NCI-H748 treated with DMSO at 0.1 percent for 48 hours (cell line): ENCODE measurements around the gene YPEL5.

Experiments
- DNase-seq: peaks from one replicate; lab custom pipeline; 2025; lab: John Stamatoyannopoulos, UW

The YPEL5 gene

DNA sequence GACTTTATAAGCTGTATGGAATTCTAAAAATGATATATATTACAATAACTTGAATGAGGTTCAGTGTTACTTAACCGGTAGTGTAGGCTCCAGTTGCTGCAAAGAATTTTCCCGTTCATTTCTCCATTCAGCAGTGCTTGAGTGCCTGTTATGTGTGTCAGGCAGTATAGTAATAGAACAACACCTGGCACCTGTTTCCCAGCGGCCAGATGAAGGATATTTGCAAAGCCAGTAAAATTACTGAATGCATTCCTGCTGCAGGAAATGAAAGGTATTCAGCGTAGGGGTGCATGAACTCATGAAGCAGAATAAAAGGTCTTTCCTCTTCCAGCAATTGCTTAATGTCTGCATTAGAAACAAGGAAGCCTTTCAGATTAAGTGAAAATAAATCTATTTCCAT lies 18.8 kb downstream of the YPEL5 start:
- DNase-seq: no peak

DNA sequence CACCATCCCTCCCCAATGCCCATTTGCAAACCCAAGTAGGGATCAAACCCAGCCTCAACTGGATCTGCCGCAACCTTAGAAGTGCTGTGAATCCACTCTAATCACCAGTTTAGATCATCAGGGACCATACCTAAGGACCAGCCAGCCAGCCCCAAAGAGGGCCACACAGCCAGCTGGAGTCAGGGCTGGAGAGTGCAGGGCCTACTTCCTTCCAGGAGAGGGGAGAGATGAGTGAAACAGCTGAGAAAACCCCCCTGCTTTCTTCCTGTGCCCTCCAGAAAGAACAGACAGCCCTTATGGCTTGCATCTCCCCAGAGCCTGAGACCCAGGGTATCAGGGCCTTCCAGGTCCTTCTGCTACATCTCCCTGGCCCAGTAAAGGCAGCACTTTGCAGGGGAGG lies 25.8 kb downstream of the YPEL5 start:
- DNase-seq: no peak

GRCh38 chr2:30177440-30177839 lies 30.6 kb downstream of the YPEL5 start:
- no peak for DNase-seq

DNA sequence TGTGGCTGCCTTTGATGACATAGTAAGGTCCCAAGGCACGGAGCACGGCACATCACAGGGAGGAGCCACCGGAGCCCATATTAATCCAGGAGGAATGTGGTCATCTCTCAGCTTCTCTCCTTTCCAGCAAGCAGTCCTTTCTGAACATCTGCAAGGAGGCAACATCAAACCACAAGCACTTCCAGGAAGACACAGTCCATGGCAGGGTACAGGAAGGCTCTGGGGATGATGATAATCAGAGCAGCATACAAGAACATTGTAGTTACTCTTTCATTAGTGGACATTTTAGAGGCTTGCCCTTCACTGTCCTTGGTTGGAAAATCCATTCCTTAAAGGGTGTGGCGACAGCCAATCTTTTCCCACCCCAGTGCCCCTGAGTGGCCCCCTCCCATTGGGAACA lies 31.1 kb downstream of the YPEL5 start:
- no peak for DNase-seq

DNA sequence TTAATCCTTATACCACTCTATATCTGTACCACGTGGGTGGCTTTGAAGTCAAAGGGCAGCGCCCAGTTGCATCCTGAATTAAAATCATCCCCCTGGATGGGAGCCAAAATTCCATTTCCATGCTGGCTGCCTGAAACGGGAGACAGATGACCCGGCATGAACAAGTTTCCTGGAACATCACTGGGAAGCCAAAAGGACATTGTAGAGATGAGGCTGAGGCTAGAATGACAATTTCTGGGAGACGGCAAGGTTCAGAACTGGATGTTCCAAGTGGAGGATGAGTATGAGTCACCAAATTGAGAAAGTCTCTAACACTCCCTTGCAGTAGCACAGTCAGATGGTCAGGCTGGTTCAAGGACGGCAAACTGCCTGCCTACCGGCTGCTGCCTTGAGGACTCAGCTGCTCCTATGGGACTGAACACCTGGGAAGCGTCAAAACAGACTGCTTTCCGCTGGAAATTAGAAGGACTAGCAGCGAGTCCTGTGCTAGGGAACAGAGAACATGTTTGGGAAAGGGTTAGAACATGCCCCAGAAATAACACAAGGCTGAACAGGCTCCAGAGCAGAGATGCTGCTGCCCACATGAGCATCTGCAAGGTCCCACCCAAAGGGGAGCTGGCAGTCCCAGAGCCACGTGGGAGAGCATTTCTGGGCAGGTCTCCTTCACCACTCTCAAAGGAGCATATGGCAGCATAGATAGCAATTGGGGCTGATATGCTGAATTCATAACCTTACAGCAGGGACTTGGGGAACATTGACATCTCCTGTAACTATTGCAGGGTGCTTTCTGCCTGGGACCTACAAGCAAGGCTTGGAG lies 32.0 kb downstream of the YPEL5 start:
- DNase-seq: no peak

DNA sequence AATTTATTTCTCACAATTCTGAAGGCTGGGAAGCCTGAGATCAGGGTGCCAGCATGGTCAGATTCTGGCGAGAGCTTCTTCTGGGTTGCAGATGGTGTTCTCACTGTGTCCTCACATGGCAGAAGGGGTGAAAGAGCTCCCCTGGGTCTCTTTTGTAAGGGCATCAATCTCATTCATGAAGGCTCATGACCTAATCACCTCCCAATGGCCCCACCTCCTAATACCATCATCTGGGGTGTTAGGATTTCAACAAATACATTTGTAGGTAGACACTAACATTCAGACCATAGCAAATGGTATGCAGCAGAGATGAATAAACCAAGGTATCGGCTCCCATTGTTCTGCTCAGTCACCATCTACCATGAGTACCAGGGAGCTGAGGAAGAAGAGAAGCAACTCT lies 32.7 kb downstream of the YPEL5 start:
- DNase-seq: no peak

- no peak for DNase-seq
These were observed 33.4 kb downstream of the YPEL5 start for GRCh38 chr2:30180226-30180625.

DNA sequence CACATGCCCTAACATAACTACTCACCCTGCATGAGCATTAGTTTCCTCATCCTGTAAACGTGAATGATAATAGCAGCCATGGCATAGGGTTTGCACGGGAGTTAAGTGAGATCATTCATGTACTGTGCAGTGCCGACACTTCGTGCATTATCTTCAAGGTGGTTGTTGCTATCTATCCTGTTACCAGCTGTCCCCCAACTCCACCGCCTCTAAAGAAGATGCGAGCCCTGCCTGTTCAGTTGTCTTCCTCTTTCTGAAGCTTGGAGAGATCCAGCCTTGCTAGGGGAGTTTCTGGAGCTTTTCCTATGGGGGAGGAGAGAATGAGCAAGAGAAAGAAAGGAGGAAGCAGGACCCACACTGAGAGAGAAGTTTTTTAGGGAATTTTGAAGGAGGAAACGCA lies 34.4 kb downstream of the YPEL5 start:
- no peak for DNase-seq

GRCh38 chr2:30184035-30184434 lies 37.2 kb downstream of the YPEL5 start:
- DNase-seq: no peak

DNA sequence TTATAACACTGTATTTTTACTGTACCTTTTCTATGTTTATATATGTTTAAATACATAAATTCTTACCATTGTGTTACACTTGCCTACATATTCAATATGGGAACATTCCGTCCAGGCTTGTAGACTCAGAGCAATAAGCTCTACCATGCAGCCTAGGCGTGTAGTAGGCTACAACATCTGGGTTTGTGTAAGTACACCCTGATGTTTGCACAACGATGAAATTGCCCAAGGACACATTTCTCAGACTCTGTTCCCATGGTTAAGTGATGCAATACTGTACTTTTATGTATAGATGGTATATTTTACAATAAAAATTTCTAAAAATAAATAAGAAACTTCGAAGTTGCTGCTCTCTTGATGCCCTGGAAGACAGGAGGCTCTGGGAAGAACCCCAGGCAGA lies 38.4 kb downstream of the YPEL5 start:
- no peak for DNase-seq

- peak; percentile 6 for DNase-seq
These were observed 41.5 kb downstream of the YPEL5 start for GRCh38 chr2:30188292-30188691.

- no peak for DNase-seq
These were observed 43.8 kb downstream of the YPEL5 start for GRCh38 chr2:30190637-30191036.

DNA sequence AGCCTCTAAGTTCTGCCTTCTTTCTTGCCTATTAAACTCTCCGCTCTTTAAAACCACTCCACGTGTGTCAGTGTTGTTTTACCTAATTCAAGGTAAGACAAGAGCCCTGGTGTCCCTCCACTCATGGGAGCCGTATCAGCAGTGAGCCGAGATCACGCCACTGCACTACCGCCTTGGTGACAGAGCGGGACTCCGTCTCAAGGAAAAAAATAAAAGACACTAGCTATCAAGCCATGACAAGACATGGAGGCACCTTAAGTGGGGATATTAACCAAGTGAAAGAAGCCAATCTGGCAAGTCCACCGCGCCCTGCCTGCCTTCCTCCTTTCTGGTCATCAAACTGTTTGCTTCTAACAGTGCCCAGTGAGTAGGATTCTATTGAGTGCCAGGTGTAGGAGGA lies 44.3 kb downstream of the YPEL5 start:
- DNase-seq: no peak

DNA sequence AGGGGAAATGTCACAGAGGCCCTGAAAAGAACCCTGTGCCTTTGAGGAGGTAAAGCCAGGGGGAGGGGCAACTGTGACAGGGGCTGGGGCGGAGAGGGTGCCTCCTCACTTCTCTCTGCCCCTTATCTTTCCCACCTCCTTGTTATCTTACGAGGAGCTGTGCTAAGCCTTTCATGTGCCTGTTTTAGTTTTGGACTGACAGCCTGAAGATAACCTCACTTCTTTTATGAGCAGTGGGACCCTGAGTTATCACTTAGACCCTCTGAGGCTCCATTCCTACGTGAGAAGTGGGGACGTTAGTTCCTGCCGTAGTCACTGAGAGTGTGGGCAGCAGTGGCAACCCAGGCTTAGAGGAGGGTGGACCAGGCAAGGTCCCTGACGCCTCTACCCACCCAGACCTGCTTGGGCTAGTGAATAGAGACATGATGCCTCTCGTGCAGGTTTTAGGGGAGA lies 45.0 kb downstream of the YPEL5 start:
- DNase-seq: no peak

DNA sequence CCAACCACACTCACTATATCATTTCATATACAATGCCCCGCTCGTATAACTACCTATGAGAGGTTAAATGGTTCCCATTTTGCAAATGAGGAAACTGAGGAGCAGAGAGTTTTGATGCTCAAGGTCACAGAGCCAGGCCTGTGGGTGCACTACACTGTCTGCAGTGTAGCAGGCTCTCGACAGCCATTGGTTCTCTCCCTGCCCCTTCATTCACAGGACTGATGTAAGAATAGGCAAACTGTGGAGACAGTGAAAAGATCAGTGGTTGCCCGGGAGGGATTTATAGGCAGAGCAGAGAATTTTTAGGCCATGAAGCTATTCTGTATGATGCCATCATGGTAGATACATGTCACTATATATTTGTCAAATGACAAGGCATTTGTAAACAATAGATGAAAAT lies 45.5 kb downstream of the YPEL5 start:
- DNase-seq: no peak

DNA sequence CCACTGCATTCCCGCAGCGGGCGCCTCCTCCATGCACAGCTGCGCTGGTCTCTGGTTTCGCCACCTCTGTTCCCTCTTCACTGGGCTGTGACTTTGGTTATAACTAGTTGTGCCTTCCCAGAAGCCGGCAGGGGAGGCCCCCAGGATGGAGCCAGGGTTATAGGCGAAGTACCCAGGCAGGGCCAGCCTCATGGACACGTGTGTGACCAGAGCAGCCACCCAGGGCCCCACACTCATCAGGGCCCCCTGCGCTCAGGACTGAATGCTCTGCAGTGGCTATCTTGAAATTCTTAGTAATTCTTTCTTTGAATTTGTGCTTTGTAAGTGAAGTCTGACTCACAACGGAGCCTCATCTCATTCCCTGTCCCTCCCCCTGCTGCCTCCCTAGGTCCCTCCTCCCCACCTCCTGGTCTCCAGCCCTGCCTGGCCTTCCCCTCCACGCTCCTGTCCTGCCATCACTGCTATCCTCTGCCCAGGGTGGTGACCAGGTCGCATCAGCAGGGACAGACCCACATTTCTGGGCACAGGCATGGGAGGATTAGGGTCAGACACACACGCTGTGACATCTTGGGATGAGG lies 46.4 kb downstream of the YPEL5 start:
- DNase-seq: no peak

- no peak for DNase-seq
These were observed 47.6 kb downstream of the YPEL5 start for GRCh38 chr2:30194421-30194820.

DNA sequence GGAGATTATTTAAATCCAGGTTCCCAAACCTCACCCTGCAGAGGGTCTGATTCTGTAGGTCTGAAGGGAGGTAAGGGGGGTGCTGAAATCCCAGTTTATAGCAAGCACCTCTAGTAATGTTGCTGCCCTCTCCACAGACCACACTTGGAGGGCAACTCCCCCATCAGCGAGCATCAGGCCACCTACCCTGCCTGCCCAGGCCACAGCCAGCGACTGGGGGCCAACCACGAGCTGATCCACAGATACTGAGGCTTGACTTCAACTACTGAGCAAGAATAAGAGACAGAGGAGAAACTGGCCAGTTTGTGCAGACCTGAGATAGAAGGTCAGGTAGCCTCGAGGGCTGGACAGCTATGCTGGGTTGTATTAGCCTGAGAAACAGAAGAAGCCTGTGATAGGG lies 48.2 kb downstream of the YPEL5 start:
- DNase-seq: no peak

DNA sequence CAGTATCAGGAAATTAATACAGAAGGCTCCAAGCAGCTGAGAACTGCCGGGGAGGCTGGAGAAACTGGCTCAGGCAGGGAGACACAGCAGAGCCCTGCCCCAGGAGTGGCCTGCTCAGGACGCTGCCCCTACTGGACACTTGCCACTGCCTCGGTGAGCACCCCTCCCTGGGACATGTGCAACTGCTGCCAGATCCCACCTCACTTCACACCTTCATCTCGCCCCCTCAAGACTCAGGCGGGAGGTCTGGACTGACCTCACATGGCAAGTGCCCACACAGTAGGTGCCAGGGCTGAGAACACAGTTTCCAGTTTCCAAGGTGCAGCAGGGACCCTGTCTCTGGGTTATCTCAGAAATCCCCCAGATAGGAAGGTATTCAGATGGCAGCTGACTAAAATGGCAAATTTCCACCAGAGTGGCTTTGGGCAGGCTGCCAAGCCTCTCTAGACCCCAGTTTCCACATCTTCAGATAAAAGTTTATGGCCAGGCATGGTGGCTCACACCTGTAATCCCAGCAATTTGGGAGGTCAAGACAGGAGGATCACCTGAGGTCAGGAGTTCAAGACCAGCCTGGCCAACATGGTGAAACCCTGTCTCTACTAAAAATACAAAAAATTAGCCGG lies 50.9 kb downstream of the YPEL5 start:
- DNase-seq: no peak

- no peak for DNase-seq
These were observed 55.2 kb downstream of the YPEL5 start for GRCh38 chr2:30201990-30202389.

GRCh38 chr2:30203156-30203555 lies 56.3 kb downstream of the YPEL5 start:
- no peak for DNase-seq

GRCh38 chr2:30204281-30204680 lies 57.5 kb downstream of the YPEL5 start:
- no peak for DNase-seq

DNA sequence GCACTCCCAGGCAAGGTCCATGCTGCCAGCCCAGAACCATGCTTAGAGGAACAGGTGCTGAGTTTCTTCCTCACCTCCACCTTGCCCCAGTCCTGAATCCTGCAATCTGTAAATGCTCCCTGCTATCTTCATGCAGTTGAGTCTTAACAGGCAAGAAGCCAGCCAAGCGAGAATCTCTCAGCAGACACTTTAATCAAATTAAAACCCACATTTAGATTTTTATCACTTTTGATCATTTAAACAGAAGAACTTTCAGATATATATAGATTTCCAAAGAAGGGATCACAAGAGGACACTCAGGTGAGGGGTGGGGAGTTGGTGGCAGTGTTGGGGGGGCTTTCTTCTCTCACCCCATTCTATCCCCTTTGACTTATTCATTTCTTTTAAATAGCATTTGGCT lies 58.6 kb downstream of the YPEL5 start:
- no peak for DNase-seq
